Ishikawa (cell line): ENCODE data around the gene CDS2.

Experiments used
- CEBPB ChIP-seq: IDR thresholded peaks from 2 replicates; pipeline ENCODE4 v1.6.1; 2012
- CREB1 ChIP-seq: IDR thresholded peaks from 2 replicates; pipeline ENCODE4 v1.6.1; 2012; ENCODE audit warnings: low read depth
- EGR1 ChIP-seq: IDR thresholded peaks from 2 replicates; pipeline ENCODE4 v1.6.1; 2012
- EP300 ChIP-seq: IDR thresholded peaks from 2 replicates; pipeline ENCODE4 v1.6.1; 2012; ENCODE audit warnings: borderline replicate concordance
- FOXM1 ChIP-seq: IDR thresholded peaks from 2 replicates; pipeline ENCODE4 v1.6.1; 2012; ENCODE audit warnings: low read depth, borderline replicate concordance
- NFIC ChIP-seq: IDR thresholded peaks from 2 replicates; pipeline ENCODE4 v1.6.1; 2012
- RAD21 ChIP-seq: IDR thresholded peaks from 2 replicates; pipeline ENCODE4 v1.6.1; 2012; ENCODE audit warnings: low read depth
- TAF1 ChIP-seq: IDR thresholded peaks from 2 replicates; pipeline ENCODE4 v1.6.1; 2012; ENCODE audit warnings: low read depth, mild to moderate bottlenecking
- TCF12 ChIP-seq: IDR thresholded peaks from 2 replicates; pipeline ENCODE4 v1.6.1; 2012; ENCODE audit warnings: low read depth
- TEAD4 ChIP-seq: IDR thresholded peaks from 2 replicates; pipeline ENCODE4 v1.6.1; 2012
- YY1 ChIP-seq: IDR thresholded peaks from 2 replicates; pipeline ENCODE4 v1.6.1; 2012; ENCODE audit warnings: low read depth
- ZBTB7A ChIP-seq: IDR thresholded peaks from 2 replicates; pipeline ENCODE4 v1.6.1; 2012; ENCODE audit warnings: low read depth
- TF ChIP-seq, protein P1 (sequence below): IDR thresholded peaks from 2 replicates; pipeline ENCODE4 v1.6.1; 2012; ENCODE audit warnings: low read depth, mild to moderate bottlenecking
- TF ChIP-seq, protein P2 (sequence below): IDR thresholded peaks from 2 replicates; pipeline ENCODE4 v1.6.1; 2012
- TF ChIP-seq, protein P3 (sequence below): IDR thresholded peaks from 2 replicates; pipeline ENCODE4 v1.6.1; 2012

The CDS2 gene

DNA sequence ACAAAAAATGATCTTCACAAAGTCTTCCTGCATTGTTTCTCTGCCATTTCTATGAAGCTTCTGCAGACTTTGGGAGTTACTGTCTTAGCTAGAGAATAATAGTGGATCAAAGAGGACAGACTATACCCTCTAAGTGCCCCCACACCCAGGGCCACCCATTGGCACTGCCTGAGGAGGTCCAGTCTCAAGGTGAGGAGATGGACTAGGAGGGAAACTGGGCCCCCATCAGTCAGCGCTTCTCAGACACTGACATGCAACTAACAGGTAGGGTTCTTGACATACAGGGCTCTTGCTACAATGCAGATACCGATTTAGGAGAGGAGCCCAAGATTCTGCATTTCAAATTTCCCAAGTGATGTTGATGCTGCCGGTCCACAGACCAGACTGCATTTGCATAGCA lies 31.4 kb upstream of the CDS2 start:
- TF ChIP-seq RAD21 (no peak), CREB1 (no peak), TAF1 (no peak), FOXM1 (no peak), CEBPB (no peak), NFIC (no peak), EP300 (no peak), TEAD4 (no peak), ZBTB7A (no peak), YY1 (no peak), EGR1 (no peak), TCF12 (no peak)
- TF ChIP-seq, protein P1, sequence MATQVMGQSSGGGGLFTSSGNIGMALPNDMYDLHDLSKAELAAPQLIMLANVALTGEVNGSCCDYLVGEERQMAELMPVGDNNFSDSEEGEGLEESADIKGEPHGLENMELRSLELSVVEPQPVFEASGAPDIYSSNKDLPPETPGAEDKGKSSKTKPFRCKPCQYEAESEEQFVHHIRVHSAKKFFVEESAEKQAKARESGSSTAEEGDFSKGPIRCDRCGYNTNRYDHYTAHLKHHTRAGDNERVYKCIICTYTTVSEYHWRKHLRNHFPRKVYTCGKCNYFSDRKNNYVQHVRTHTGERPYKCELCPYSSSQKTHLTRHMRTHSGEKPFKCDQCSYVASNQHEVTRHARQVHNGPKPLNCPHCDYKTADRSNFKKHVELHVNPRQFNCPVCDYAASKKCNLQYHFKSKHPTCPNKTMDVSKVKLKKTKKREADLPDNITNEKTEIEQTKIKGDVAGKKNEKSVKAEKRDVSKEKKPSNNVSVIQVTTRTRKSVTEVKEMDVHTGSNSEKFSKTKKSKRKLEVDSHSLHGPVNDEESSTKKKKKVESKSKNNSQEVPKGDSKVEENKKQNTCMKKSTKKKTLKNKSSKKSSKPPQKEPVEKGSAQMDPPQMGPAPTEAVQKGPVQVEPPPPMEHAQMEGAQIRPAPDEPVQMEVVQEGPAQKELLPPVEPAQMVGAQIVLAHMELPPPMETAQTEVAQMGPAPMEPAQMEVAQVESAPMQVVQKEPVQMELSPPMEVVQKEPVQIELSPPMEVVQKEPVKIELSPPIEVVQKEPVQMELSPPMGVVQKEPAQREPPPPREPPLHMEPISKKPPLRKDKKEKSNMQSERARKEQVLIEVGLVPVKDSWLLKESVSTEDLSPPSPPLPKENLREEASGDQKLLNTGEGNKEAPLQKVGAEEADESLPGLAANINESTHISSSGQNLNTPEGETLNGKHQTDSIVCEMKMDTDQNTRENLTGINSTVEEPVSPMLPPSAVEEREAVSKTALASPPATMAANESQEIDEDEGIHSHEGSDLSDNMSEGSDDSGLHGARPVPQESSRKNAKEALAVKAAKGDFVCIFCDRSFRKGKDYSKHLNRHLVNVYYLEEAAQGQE, result no peak
- TF ChIP-seq, protein P2, sequence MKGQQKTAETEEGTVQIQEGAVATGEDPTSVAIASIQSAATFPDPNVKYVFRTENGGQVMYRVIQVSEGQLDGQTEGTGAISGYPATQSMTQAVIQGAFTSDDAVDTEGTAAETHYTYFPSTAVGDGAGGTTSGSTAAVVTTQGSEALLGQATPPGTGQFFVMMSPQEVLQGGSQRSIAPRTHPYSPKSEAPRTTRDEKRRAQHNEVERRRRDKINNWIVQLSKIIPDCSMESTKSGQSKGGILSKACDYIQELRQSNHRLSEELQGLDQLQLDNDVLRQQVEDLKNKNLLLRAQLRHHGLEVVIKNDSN, result no peak
- TF ChIP-seq, protein P3, sequence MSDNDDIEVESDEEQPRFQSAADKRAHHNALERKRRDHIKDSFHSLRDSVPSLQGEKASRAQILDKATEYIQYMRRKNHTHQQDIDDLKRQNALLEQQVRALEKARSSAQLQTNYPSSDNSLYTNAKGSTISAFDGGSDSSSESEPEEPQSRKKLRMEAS, result no peak

DNA sequence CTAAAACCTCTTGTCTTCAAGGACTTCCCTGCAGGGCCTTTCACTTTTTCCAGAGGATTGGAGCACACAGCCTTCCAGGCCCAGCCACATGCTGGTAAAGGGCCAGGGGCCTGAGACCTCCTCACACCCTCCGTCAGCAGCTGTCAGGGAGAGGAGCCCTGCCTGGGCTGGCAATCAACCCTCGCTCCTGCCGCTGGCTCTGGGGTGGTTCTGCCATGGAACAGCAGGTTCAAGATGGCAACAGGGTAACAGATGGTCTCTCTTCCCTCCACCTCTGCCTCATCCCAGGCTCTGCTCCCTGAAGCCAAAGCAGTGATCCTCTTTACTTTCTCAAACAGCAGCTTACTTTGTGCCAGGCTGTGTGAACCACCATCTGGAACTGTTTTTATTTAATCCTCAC lies 30.9 kb upstream of the CDS2 start:
- TF ChIP-seq FOXM1 (no peak), RAD21 (no peak), CREB1 (no peak), TAF1 (no peak), NFIC (no peak)
- TF ChIP-seq, protein P2, result no peak
- TF ChIP-seq, protein P3, result no peak

DNA sequence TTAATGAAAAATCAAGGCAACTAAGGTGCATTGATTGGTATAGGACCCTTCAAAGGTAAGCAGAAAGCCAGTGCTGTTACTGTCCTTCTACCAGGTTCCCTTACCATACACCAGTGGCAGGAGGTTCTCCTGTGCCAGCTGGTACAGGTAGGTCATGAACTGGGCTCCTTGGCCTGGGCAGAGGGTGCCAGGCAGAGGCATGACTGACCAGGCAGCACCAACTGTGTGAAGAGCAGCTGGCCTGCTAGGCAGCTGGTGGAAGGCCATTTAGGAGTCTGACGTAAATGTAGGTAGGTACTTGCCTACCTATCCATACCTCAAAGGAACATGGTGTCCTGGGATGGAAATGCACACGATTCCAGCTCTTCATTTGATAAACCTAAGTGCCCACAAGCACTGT lies 30.3 kb upstream of the CDS2 start:
- TF ChIP-seq TAF1, result no peak
- TF ChIP-seq FOXM1, result no peak
- TF ChIP-seq TEAD4, result no peak
- TF ChIP-seq CEBPB, result no peak
- TF ChIP-seq, protein P1, result no peak

DNA sequence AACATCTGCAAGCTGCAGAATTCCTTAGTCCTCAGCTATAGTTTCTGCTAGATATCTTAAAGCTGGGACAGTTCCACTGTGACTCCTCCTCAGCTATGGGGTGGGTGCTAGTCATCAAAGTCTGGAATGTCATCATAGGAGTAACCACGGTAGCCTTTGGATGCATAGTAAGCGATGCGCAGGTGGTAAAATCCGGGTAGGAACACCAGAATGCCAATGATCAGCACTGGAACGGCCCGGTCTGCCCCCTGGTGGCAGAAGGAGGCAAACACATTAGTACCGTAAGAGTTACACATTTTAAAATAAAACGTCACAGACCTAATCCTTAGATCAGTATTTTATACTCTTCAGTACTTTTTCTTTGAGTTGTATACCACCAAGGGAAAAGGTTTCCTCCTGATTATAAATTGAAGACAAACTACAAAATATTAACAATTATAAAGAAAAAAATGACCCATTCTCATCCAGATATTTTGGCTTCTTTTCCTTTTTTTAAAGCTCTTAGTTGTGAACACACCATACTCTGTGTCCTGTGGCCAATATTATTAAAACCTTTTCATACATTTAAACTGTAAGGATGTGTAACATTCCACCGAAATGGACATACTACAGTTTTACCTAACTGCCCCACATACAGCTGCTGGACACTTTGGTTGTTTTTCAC lies 26.0 kb upstream of the CDS2 start:
- TF ChIP-seq TAF1 (no peak), CEBPB (no peak), FOXM1 (no peak), RAD21 (peak; percentile 79), EGR1 (no peak), TCF12 (no peak)
- TF ChIP-seq, protein P2, result no peak

DNA sequence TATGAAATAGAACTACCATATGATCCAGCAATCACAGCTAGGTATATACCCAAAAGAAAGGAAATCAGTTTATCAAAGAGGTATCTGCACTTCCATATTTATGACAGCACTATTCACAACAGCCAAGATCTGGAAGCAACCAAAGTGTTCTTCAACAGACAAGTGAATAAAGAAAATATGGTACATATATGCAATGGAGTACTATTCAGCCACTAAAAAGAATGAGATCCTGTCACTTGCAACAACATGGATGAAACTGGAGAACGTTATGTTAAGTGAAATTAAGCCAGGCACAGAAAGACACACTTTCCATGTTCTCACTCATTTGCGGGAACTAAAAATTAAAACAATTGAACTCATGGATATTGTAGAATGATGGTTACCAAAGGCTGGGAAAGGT lies 22.3 kb upstream of the CDS2 start:
- no peak for TF ChIP-seq RAD21
- TF ChIP-seq, protein P1, result no peak
